ENCODE data around the gene CCDC97.

DNA sequence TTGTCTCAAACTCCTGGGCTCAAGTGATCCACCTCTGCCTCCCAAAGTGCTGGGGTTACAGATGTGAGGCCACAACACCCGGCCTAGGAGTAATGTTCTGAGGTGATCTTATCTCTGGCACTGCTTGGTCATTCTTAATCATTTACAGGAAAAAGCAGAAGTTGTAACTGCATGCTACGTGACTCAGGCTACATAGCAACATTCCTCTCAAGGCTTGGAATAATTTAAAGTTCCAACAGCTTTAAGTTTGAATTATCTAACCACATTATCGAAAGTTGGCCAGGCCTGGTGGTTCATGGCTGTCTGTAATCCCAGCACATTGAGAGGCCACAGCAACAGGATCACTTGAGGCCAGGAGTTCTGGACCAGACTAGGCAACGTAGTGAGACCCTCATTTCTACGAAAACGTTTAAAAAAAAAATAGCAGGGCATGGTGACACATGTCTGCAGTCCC, 57.9 kb downstream of the CCDC97 start:
- TF ChIP-seq FOXK1 (CRISPR knock-in tag; IDR thresholded peaks at IDR 0.05), result no peak
- no peak for TF ChIP-seq NFE2L1 (CRISPR knock-in tag; IDR thresholded peaks at IDR 0.05)
- TF ChIP-seq, protein P1, sequence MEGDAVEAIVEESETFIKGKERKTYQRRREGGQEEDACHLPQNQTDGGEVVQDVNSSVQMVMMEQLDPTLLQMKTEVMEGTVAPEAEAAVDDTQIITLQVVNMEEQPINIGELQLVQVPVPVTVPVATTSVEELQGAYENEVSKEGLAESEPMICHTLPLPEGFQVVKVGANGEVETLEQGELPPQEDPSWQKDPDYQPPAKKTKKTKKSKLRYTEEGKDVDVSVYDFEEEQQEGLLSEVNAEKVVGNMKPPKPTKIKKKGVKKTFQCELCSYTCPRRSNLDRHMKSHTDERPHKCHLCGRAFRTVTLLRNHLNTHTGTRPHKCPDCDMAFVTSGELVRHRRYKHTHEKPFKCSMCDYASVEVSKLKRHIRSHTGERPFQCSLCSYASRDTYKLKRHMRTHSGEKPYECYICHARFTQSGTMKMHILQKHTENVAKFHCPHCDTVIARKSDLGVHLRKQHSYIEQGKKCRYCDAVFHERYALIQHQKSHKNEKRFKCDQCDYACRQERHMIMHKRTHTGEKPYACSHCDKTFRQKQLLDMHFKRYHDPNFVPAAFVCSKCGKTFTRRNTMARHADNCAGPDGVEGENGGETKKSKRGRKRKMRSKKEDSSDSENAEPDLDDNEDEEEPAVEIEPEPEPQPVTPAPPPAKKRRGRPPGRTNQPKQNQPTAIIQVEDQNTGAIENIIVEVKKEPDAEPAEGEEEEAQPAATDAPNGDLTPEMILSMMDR (IDR thresholded peaks at IDR 0.05), result no peak
